GM23248 (cell line): Measurements from ENCODE around the gene LEKR1. TPM values are rescaled to one million over a fixed set of nuclear protein-coding genes. Genes with fewer than 3 reads are reported as not detected.
A peak's percentile ranks its signal among the peaks of the same experiment; 100 is the strongest.

Source experiments
- DNase-seq: peaks from one replicate; pipeline ENCODE4 v3.0.0-alpha.2; 2015
- H2AFZ ChIP-seq: fragments of 200-600 bp; sonication (generic); 2 replicates; pipeline ENCODE4 v1.6.1; 2016; ENCODE audit warnings: antibody characterized with exemption
- H3F3A ChIP-seq: fragments of 200-600 bp; sonication (generic); 2 replicates; pipeline ENCODE4 v1.6.1; 2016; ENCODE audit warnings: mild to moderate bottlenecking, antibody characterized with exemption, mixed run types; ENCODE audit not compliant: insufficient read depth
- H3K27ac ChIP-seq: fragments of 200-600 bp; sonication (generic); 2 replicates; pipeline ENCODE4 v1.5.1; 2016; ENCODE audit warnings: mild to moderate bottlenecking
- H3K27me3 ChIP-seq: fragments of 200-600 bp; sonication (generic); replicated peaks from 2 replicates; pipeline ENCODE4 v1.6.1; 2016; ENCODE audit warnings: mild to moderate bottlenecking; ENCODE audit not compliant: insufficient read depth
- H3K36me3 ChIP-seq: fragments of 200-600 bp; sonication (generic); 2 replicates; pipeline ENCODE4 v1.6.1; 2016; ENCODE audit warnings: low read depth, mild to moderate bottlenecking
- H3K4me1 ChIP-seq: fragments of 200-600 bp; sonication (generic); 2 replicates; pipeline ENCODE4 v1.6.1; 2016; ENCODE audit warnings: mild to moderate bottlenecking; ENCODE audit not compliant: insufficient read depth
- H3K4me2 ChIP-seq: fragments of 200-600 bp; sonication (generic); one replicate; pipeline ENCODE4 v1.6.1; 2016; ENCODE audit warnings: mild to moderate bottlenecking; ENCODE audit not compliant: unreplicated experiment
- H3K4me3 ChIP-seq: fragments of 200-600 bp; sonication (generic); 2 replicates; pipeline ENCODE4 v1.5.1; 2016; ENCODE audit warnings: mild to moderate bottlenecking
- H3K79me2 ChIP-seq: fragments of 200-600 bp; sonication (generic); 2 replicates; pipeline ENCODE4 v1.6.1; 2016; ENCODE audit warnings: mild to moderate bottlenecking; ENCODE audit not compliant: insufficient read depth
- H3K9ac ChIP-seq: fragments of 200-600 bp; sonication (generic); 2 replicates; pipeline ENCODE4 v1.6.1; 2016; ENCODE audit warnings: mild to moderate bottlenecking
- H3K9me2 ChIP-seq: fragments of 200-600 bp; sonication (generic); 2 replicates; pipeline ENCODE4 v1.6.1; 2016; ENCODE audit warnings: mixed run types, mild to moderate bottlenecking, moderate library complexity; ENCODE audit not compliant: insufficient read depth
- H3K9me3 ChIP-seq: fragments of 200-600 bp; sonication (generic); one replicate; pipeline ENCODE4 v1.6.1; 2017; ENCODE audit warnings: low read depth
- H4K20me1 ChIP-seq: fragments of 200-600 bp; sonication (generic); 2 replicates; pipeline ENCODE4 v1.6.0; 2016; ENCODE audit not compliant: insufficient read depth
- EZH2 ChIP-seq: fragments of 200-600 bp; sonication (generic); IDR thresholded peaks from 2 replicates; pipeline ENCODE4 v1.6.1; 2018; ENCODE audit warnings: antibody characterized with exemption, mild to moderate bottlenecking; ENCODE audit not compliant: insufficient read depth, poor library complexity, severe bottlenecking
- EZH2phosphoT487 ChIP-seq: fragments of 200-600 bp; sonication (generic); IDR thresholded peaks from 2 replicates; pipeline ENCODE4 v1.6.1; 2018; ENCODE audit warnings: antibody characterized with exemption, moderate library complexity, mild to moderate bottlenecking, low read depth; ENCODE audit not compliant: insufficient read depth
- WGBS, 2 experiments: methylation state at CpG; one replicate each; pipeline ENCODE4 v1.1.6; 2015 to 2017; ENCODE audit warnings: low lambda C conversion rate in 2 of 2, low coverage in 1 of 2; ENCODE audit errors: missing lambda C conversion rate in 2 of 2; 5-methylcytosine and 5-hydroxymethylcytosine counted together
- in situ Hi-C: fragments of 300-500 bp; cut with MboI; formaldehyde crosslinking; loops from 2 replicates; pipeline ENCODE4 v1.15.0; 2020
- polyA plus RNA-seq: library from polyadenylated mRNA; unstranded; fragments of >200 nt; fragmentation: Nextera tagmentation; extraction: Ambion mirVana; gene quantifications from 2 replicates; pipeline ENCODE4 v1.2.1, GENCODE V29; 2016
- total RNA-seq: library from RNA; depleted of rRNA; stranded (reverse); fragments of >200 nt; shearing (Covaris generic); gene quantifications from 2 replicates; pipeline ENCODE4 v1.2.3, GENCODE V29; 2014

LEKR1 gene
- total and polyA plus RNA-seq, 2 experiments from 2014 or later, result 0.32 to 0.43 TPM

- Histone ChIP-seq H3K4me2 (no peak overlapping the region), H3F3A (peaks cover 20% of the 10 kb centered on the region), H3K9me2 (no peaks in the 10 kb centered on the region), H3K4me3 (no peak overlapping the region), H3K4me1 (peaks cover 51% of the 10 kb centered on the region), H3K27me3 (no peaks in the 10 kb centered on the region), H3K79me2 (no peaks in the 10 kb centered on the region), H3K36me3 (no peaks in the 10 kb centered on the region), H3K27ac (peak overlapping the region; percentile 55), H2AFZ (peak overlapping the region; percentile 24), H3K9ac (peak overlapping the region; percentile 40), H3K9me3 (no peaks in the 10 kb centered on the region), H4K20me1 (no peaks in the 10 kb centered on the region)
- WGBS, 2 experiments, result 48 to 58% methylated on average over 4 of the region's 4 CpGs
- in situ Hi-C loops, result loop anchor here (25.0 kb wide), 2 partner anchors 540 to 940 kb away; no protein-coding TSS in a partner anchor
- TF ChIP-seq EZH2phosphoT487, result no peak
- TF ChIP-seq EZH2, result no peak
- peak; percentile 76 for DNase-seq
Observed at GRCh38 chr3:157077565-157077991, 251.4 kb downstream of the LEKR1 start.

DNA sequence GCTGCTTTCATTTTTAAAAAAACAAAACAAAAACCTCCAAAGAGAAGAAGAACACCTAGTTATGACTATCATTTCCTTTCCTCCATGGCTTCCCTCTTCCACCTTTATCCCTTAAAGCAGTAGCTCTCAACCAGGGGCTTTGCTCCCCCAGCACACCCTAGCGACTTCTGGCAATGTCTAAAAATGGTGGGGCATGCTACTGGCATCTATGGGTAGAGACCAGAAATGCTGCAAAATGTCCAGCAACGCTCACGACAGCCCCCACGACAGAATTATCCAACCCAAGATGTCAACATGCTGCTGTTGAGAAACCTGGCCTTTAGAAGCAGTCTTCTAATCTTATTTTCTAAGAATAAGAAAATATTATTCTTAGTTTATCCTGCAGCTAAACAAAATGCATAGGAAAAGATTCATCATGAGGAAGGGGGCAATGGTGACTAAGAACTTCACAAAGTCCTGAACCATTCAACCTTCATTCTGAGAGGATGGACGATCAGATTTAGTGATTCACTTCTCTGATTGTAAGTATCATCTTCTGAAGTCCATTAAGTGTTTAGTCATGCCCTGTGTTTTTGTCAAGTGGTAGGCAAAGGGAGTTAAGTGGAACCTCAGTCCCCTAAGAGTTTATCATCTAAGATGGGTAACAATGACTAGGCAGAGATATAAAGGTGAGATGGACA, 252.1 kb downstream of the LEKR1 start:
- Histone ChIP-seq H3K27ac (peak overlapping the region; percentile 55), H4K20me1 (no peaks in the 10 kb centered on the region), H3K9me2 (no peaks in the 10 kb centered on the region), H2AFZ (peak overlapping the region; percentile 24), H3K4me1 (peaks cover 57% of the 10 kb centered on the region), H3K4me3 (no peak overlapping the region), H3K4me2 (no peak overlapping the region), H3K79me2 (no peaks in the 10 kb centered on the region), H3F3A (peaks cover 20% of the 10 kb centered on the region), H3K9me3 (no peaks in the 10 kb centered on the region), H3K27me3 (no peaks in the 10 kb centered on the region), H3K36me3 (no peaks in the 10 kb centered on the region), H3K9ac (peak overlapping the region; percentile 40)
- peak; percentile 62 for DNase-seq
- 70 to 71% methylated on average over 5 of the region's 5 CpGs for WGBS, 2 experiments
- in situ Hi-C loops, result loop anchor here (25.0 kb wide), 2 partner anchors 541 to 941 kb away; no protein-coding TSS in a partner anchor
- TF ChIP-seq EZH2 (no peak), EZH2phosphoT487 (no peak)

- no peak for DNase-seq
- Histone ChIP-seq H3K27ac (peak overlapping the region; percentile 55), H3K4me1 (peaks cover 54% of the 10 kb centered on the region)
Observed at GRCh38 chr3:157078811-157079185, 252.6 kb downstream of the LEKR1 start.

DNA sequence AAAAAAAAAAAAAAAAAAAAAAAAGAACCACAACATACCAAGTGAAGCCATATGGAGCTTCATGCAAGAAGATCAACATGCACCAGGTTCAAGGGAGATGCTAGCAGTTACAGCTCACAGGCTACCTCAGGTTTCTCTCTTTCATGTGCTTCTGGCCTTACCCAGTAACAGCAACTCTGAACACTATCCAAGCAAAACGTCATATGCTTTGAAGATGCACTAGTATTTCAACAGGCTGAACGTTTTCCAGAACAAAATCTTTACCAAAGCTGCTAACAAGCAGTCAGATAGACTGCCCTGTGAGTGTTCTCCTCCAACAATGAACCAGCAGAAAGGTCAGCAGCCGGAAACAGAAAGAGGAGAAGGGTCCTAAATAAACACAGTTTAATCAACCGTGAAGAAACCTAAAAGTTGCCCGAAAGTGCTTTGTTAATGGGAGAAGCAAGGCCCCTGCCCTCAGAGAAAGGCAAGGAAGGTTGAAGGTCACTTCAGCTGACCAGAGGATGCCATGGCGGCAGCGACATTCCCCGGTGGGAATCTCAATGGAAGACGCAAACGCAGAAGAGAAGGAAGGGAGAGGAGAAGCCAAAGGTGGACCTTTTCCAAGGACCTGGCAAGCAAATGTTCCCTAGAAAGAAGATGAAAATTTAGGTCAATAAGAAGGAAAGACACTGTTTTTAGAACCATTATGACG, 253.7 kb downstream of the LEKR1 start:
- Histone ChIP-seq H3K27ac (no peak overlapping the region), H3K27me3 (no peaks in the 10 kb centered on the region), H3K36me3 (no peaks in the 10 kb centered on the region), H3K4me3 (no peak overlapping the region), H3F3A (peaks cover 20% of the 10 kb centered on the region), H3K9ac (no peak overlapping the region), H4K20me1 (no peaks in the 10 kb centered on the region), H3K9me3 (no peaks in the 10 kb centered on the region), H3K79me2 (no peaks in the 10 kb centered on the region), H3K4me1 (peaks cover 49% of the 10 kb centered on the region), H3K4me2 (no peak overlapping the region), H3K9me2 (no peaks in the 10 kb centered on the region), H2AFZ (no peak overlapping the region)
- WGBS, 2 experiments, result 72 to 77% methylated on average over 11 of the region's 11 CpGs
- in situ Hi-C loops, result loop anchor here (10.0 to 25.0 kb wide), 3 partner anchors 395 to 943 kb away; no protein-coding TSS in a partner anchor
- TF ChIP-seq EZH2 (no peak), EZH2phosphoT487 (no peak)
- DNase-seq, result peak; percentile 40

More at GRCh38 chr3:157078811-157079185, 252.6 kb downstream of the LEKR1 start:
- Histone ChIP-seq H3K4me3 (no peak overlapping the region), H3K9me2 (no peaks in the 10 kb centered on the region), H3K9me3 (no peaks in the 10 kb centered on the region), H3K79me2 (no peaks in the 10 kb centered on the region), H3K27me3 (no peaks in the 10 kb centered on the region), H3K4me2 (no peak overlapping the region), H3K9ac (no peak overlapping the region), H3K36me3 (no peaks in the 10 kb centered on the region), H2AFZ (no peak overlapping the region), H4K20me1 (no peaks in the 10 kb centered on the region), H3F3A (peaks cover 20% of the 10 kb centered on the region)
- TF ChIP-seq EZH2phosphoT487 (no peak), EZH2 (no peak)
- 76 to 79% methylated on average over 2 of the region's 2 CpGs for WGBS, 2 experiments
- in situ Hi-C loops, result loop anchor here (25.0 kb wide), 2 partner anchors 541 to 941 kb away; no protein-coding TSS in a partner anchor
